Gastrocnemius medialis (tissue), 4 donors: ENCODE results near the gene PRDM7.

Experiments used
- CTCF ChIP-seq, 5 experiments: fragments of 450-650 bp in 3 of 5; fragments of 200-600 bp in 2 of 5; sonication (generic) in 2 of 5; IDR thresholded peaks in 4 of 5; conservative IDR thresholded peaks in 1 of 5; 1 replicate in 4 of 5; 2 replicates in 1 of 5; pipeline ENCODE4 v1.5.1; 2016 to 2019; ENCODE audit warnings: antibody characterized with exemption in 5 of 5, mild to moderate bottlenecking in 3 of 5, moderate library complexity in 3 of 5
- POLR2A ChIP-seq, 2 donors: fragments of 450-650 bp; IDR thresholded peaks; one replicate each; pipeline ENCODE4 v1.6.1; 2017; ENCODE audit warnings: antibody characterized with exemption in 2 of 2, mild to moderate bottlenecking in 2 of 2, moderate library complexity in 2 of 2

- no peak for TF ChIP-seq CTCF (IDR thresholded peaks at IDR 0.05 in 4 of 5, conservative IDR thresholded peaks at IDR 0.05 in 1 of 5)
- no peak for TF ChIP-seq POLR2A (IDR thresholded peaks at IDR 0.05)
Measured at GRCh38 chr16:90072442-90073105, 4.6 kb downstream of the PRDM7 start.
